Fibroblast of villous mesenchyme (primary cell): ENCODE data around the gene TRIM72. TPM values are rescaled to one million over a fixed set of nuclear protein-coding genes. Genes with fewer than 3 reads are reported as not detected.
A peak's percentile ranks its signal among the peaks of the same experiment; 100 is the strongest.

Source experiments
- DNase-seq: peaks from one replicate; pipeline ENCODE4 v3.0.0-alpha.2; 2010; ENCODE audit warnings: low read depth
- H3K4me3 ChIP-seq: 2 replicates; pipeline ENCODE4 v1.5.1; 2011; ENCODE audit warnings: low read depth, mild to moderate bottlenecking, low read length
- total RNA-seq: library from RNA; depleted of rRNA; stranded (reverse); fragments of >200 nt; gene quantifications from 2 replicates; pipeline ENCODE4 v1.2.3, GENCODE V29; 2012
- TF ChIP-seq, protein P1 (sequence below): IDR thresholded peaks from 2 replicates; pipeline ENCODE4 v1.5.1; 2012; ENCODE audit warnings: low read depth, mild to moderate bottlenecking, low read length; ENCODE audit not compliant: insufficient read depth

TRIM72 gene
- total RNA-seq, 1 donor, result not detected

DNA sequence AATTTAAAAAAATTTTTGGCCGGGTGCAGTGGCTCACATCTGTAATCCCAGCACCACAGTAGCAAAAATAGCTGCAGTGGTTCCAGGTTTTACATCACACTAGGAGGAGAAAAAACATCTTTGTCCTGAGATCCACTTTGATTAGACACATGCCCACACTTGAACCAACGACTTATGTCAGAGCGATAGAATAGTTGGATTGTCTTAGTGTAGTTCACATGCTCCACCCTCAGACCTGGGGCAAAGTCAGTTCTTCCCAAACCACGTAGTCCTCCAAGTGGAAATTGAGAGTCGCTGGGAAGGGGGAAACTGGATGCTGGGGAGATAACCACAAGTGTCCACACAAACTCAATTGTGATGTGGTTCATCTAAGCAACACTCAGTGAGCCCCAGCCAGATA, 34.4 kb downstream of the TRIM72 start:
- DNase-seq, result no peak
- H3K4me3 ChIP-seq, result no peak overlapping the region
- TF ChIP-seq, protein P1, sequence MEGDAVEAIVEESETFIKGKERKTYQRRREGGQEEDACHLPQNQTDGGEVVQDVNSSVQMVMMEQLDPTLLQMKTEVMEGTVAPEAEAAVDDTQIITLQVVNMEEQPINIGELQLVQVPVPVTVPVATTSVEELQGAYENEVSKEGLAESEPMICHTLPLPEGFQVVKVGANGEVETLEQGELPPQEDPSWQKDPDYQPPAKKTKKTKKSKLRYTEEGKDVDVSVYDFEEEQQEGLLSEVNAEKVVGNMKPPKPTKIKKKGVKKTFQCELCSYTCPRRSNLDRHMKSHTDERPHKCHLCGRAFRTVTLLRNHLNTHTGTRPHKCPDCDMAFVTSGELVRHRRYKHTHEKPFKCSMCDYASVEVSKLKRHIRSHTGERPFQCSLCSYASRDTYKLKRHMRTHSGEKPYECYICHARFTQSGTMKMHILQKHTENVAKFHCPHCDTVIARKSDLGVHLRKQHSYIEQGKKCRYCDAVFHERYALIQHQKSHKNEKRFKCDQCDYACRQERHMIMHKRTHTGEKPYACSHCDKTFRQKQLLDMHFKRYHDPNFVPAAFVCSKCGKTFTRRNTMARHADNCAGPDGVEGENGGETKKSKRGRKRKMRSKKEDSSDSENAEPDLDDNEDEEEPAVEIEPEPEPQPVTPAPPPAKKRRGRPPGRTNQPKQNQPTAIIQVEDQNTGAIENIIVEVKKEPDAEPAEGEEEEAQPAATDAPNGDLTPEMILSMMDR, result no peak

DNA sequence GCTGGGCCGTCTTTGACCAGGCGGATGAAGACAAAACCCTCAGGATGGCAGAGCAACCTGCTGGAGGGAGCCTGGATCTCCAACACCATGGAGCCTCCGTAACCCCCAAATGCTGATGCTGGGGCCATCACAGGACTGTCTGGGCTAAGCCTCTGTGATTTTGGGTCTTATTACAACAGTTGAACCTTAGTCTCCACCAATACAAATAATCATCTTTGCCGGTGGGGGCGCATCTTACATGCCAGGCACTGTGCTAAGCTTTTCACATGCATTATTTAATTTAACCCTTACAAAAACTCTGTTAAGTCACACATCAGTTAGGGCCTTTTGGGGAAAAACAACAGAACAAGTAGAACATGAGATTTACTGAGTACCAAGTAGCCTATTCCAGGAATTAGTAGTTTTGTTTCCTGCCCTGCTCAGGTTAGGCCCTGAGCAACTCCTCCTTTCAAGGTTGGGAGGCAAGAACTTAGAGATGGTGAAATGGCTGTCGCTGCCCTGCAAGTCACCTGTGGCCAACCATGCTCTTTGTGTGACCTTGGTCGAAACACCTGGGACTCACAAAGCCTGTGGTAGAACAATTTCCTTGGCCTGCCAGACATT, 37.0 kb downstream of the TRIM72 start:
- TF ChIP-seq, protein P1, result no peak
- DNase-seq, result no peak
- H3K4me3 ChIP-seq, result no peak overlapping the region

DNA sequence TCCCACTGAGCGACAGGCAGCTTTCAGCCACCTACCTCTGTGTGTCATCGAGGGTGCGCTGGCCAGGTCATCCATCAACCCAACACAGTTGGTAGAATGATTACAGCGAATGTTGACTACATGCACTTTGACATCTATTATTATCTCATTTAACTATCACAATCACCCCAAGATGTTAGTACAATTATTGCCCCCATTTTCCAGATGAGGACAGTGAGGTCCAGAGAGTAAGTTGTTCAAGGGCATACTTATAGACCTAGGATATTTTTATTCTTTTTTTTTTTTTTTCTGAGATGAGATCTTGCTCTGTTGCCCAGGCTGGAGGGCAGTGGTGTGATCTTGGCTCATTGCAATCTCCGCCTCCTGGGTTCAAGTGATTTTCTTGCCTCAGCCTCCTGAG, 37.5 kb downstream of the TRIM72 start:
- H3K4me3 ChIP-seq, result no peak overlapping the region
- TF ChIP-seq, protein P1, result no peak
- no peak for DNase-seq

DNA sequence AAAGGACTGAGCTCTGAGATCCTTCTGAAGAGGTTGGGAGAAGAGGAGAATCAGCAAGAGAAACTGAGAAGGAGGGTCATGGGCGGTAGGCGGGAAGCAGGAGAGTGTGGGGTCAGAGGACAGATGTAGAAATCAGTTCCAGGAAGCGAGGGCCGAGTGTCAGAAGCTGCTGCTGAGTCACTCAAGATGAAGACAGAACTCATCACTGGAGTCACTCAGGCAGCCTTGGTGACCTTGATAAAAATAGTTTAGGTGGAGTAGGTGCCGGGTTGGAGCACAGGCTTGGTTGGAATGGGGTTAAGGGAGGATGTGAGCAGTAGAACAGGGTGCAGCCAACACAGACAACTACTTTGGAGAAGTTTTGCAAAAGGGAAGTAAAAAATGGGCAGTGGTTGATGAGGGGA, 39.7 kb downstream of the TRIM72 start:
- no peak overlapping the region for H3K4me3 ChIP-seq
- peak; percentile 22 for DNase-seq
- TF ChIP-seq, protein P1, result no peak

DNA sequence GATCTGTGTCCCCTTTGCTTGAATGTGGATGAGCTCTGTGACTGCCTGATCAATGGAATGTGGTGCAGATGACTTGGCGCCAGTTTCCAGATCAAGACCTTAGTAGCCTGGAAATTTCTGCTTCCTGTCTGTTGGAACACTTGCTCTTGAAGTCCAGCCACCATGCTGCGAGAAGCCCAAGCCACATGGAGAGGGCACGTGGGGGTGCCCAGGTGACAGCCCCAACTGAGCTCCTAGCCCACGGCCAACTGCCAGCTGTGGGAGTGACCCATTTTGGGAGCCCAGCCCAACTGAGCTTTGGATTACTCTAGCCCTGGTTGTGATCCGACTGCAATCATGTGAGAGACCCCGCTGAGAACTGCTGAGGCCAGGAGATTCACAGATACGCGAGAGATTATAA, 42.5 kb downstream of the TRIM72 start:
- TF ChIP-seq, protein P1, result no peak
- no peak for DNase-seq
- H3K4me3 ChIP-seq, result no peak overlapping the region

DNA sequence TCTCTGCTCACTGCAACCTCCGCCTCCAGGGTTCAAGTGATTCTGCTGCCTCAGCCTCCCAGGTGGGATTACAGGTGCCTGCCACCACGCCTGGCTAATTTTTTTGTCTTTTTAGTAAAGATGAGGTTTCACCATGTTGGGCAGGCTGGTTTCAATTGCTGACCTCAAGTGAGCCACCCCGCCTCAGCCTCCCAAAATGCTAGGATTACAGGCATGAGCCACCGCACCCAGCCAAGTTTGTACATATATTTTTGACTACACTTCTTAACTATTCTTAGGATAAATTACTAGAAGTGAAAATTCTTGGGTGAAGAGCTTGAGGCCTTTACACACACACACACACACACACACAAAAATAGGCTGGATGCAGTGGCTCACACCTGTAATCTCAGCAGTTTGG, 44.4 kb downstream of the TRIM72 start:
- H3K4me3 ChIP-seq, result no peak overlapping the region
- TF ChIP-seq, protein P1, result no peak
- DNase-seq, result no peak

DNA sequence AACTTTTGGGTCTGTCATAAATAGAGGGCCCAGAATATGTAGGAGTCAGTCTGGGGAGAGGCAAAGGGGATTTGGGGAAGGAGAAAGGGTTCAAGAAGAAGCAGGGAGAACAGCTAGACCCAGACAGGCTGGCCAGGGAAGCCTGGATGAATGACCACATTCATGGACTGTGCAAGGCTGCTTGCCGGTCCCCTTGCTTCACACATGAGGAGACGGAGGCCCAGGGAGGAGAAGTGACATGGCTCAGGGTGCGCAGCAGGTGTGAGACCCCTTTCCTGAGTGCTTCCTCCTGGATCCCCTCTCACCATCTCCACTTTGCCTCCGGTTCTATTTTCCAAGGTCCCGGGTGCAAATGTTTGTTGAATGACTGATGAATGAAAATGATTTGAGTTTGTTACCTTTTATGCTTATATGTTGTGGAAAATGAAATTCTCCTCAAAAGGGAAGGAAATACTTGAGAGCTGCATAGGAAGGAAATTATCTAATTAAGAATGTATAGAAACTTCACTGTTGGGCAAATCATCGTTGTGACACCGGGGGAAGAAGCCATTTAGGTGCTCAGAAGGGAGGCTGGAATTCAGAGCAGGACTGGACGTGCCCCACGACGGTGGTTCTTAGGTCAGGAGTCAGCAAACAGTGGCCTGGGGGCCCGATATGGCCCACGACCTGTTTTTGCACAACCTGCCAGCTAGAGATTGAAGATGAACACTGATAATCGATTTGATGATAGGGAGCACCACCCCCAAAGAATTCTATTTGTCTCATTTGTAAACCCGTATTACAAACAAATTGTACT, 46.4 kb downstream of the TRIM72 start:
- no peak overlapping the region for H3K4me3 ChIP-seq
- TF ChIP-seq, protein P1, result no peak
- DNase-seq, result no peak
